Left ventricle myocardium inferior (tissue), 1 donor: ENCODE data around the gene STX2. TPM values are rescaled to one million over a fixed set of nuclear protein-coding genes. Genes with fewer than 3 reads are reported as not detected.

ENCODE experiments used
- DNase-seq: peaks from one replicate; pipeline ENCODE4 v3.0.0-alpha.2; 2020
- H3K27ac ChIP-seq: fragments of 200-600 bp; replicated peaks from 2 replicates; pipeline ENCODE4 v1.8.0; 2021
- H3K27me3 ChIP-seq: fragments of 200-600 bp; 2 replicates; pipeline ENCODE4 v1.8.0; 2021; ENCODE audit warnings: low read depth
- H3K36me3 ChIP-seq: fragments of 200-600 bp; 2 replicates; pipeline ENCODE4 v1.8.0; 2021
- H3K4me1 ChIP-seq: fragments of 200-600 bp; 2 replicates; pipeline ENCODE4 v1.8.0; 2021
- H3K4me3 ChIP-seq: fragments of 200-600 bp; 2 replicates; pipeline ENCODE4 v1.8.0; 2021; ENCODE audit warnings: mild to moderate bottlenecking, moderate library complexity
- H3K9me3 ChIP-seq: fragments of 200-600 bp; replicated peaks from 2 replicates; pipeline ENCODE4 v1.8.0; 2021
- CTCF ChIP-seq: fragments of 200-600 bp; IDR thresholded peaks from 2 replicates; pipeline ENCODE4 v1.8.0; 2021; ENCODE audit warnings: antibody characterized with exemption, mild to moderate bottlenecking, borderline replicate concordance
- intact Hi-C: fragments of 100-400 bp; cut with micrococcal nuclease; formaldehyde crosslinking; loops from one replicate; pipeline ENCODE4 v1.11.0; 2022
- total RNA-seq: library from RNA; stranded (reverse); fragmentation: NEBNext Ultra II Directional; extraction: Animal tissue kit (Norgen Biotek cat#: 25700); gene quantifications from one replicate; pipeline ENCODE4 v1.2.1, GENCODE V29; 2021
- donor health status: DM: no; HTN: yes; CAD: no; lungs with severe emphysema.

STX2 gene
- total RNA-seq, 1 donor from 2014 or later, result 11.1 TPM

- H3K27me3 ChIP-seq, result no peaks in the 10 kb centered on the region
- H3K4me3 ChIP-seq, result no peak overlapping the region
- DNase-seq, result peak; percentile 25
- no peaks in the 10 kb centered on the region for H3K9me3 ChIP-seq
- TF ChIP-seq CTCF, result no peak
- H3K36me3 ChIP-seq, result no peaks in the 10 kb centered on the region
- H3K4me1 ChIP-seq, result peaks cover 23% of the 10 kb centered on the region
- intact Hi-C loops, result no loop called here
- H3K27ac ChIP-seq, result no peak overlapping the region
Measured at GRCh38 chr12:130832561-130833209, 6.4 kb downstream of the STX2 start.

GRCh38 chr12:130831876-130832405, 7.1 kb downstream of the STX2 start:
- intact Hi-C loops, result no loop called here
- H3K4me3 ChIP-seq, result no peak overlapping the region
- no peaks in the 10 kb centered on the region for H3K36me3 ChIP-seq
- H3K4me1 ChIP-seq, result peaks cover 21% of the 10 kb centered on the region
- TF ChIP-seq CTCF, result no peak
- H3K27ac ChIP-seq, result no peak overlapping the region
- no peaks in the 10 kb centered on the region for H3K27me3 ChIP-seq
- H3K9me3 ChIP-seq, result no peaks in the 10 kb centered on the region
- no peak for DNase-seq

- Histone ChIP-seq H3K4me1 (peaks cover 18% of the 10 kb centered on the region), H3K27ac (no peak overlapping the region), H3K27me3 (no peaks in the 10 kb centered on the region), H3K4me3 (no peak overlapping the region), H3K9me3 (no peaks in the 10 kb centered on the region), H3K36me3 (no peaks in the 10 kb centered on the region)
- intact Hi-C loops, result no loop called here
- TF ChIP-seq CTCF, result no peak
- no peak for DNase-seq
Measured at GRCh38 chr12:130831246-130831645, 7.8 kb downstream of the STX2 start.

DNA sequence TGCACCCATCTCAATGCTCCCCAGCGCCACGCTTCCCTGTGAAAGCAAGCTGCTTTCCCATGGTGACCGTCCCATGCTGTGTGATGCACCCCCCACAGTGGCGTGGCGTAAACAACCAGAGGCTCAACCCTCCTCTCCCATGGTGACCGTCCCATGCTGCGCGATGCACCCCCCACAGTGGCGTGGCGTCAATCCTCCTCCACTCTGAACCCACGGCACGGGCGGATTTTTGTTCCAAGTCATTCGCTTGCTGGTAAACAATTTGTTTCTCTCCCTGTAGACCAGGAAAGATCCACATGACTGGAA, 8.9 kb downstream of the STX2 start:
- no peaks in the 10 kb centered on the region for H3K36me3 ChIP-seq
- no peak overlapping the region for H3K27ac ChIP-seq
- peaks cover 12% of the 10 kb centered on the region for H3K4me1 ChIP-seq
- no peak overlapping the region for H3K4me3 ChIP-seq
- no peak for TF ChIP-seq CTCF
- no peaks in the 10 kb centered on the region for H3K27me3 ChIP-seq
- no peaks in the 10 kb centered on the region for H3K9me3 ChIP-seq
- intact Hi-C loops, result no loop called here
- no peak for DNase-seq

DNA sequence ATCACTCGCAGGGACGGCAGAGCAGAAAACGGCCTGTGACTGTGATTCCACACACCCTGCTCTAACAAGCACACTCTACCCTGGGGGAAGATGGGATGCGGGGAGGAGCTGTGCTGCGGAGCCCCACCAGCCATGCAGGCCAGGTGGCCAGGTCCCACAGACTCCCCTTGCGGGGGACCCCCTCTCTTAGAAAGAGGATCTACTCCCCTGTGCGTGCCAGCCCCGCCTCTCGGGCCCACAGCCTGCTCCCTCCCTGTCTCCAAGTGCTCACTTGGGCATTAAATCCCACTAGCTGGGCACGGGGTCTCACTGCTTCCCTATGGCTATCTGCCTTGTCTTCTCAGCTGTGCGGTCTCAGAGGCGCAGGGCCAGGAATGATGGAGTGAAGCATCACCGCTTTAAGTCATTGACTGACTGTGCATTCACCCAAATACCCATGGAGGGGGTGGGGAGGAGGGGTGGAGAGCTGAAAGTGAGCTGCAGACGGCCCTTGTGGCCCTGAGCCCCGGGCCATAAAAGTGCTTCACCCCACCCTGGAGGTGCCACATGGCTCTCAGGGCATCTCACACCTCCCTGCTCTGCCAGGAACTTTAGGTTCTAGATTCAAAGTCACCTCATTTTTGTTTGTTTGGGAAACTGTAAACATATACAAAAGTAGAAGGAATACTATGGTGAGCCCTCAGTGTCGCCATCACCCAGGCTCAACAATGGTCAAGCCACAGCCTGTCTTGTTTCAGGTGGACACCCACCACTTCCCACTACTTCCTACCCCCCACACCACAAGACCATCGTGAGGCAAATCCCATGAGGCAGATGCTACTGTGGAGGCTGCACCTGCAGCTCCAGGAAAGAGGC, 9.4 kb downstream of the STX2 start:
- no peak for TF ChIP-seq CTCF
- Histone ChIP-seq H3K4me3 (no peak overlapping the region), H3K27ac (no peak overlapping the region), H3K9me3 (no peaks in the 10 kb centered on the region), H3K36me3 (no peaks in the 10 kb centered on the region), H3K27me3 (no peaks in the 10 kb centered on the region), H3K4me1 (peaks cover 12% of the 10 kb centered on the region)
- intact Hi-C loops, result no loop called here
- DNase-seq, result no peak
